ENCODE data around the gene CSF2RB.
A peak's percentile ranks its signal among the peaks of the same experiment; 100 is the strongest.

Gene CSF2RB

DNA sequence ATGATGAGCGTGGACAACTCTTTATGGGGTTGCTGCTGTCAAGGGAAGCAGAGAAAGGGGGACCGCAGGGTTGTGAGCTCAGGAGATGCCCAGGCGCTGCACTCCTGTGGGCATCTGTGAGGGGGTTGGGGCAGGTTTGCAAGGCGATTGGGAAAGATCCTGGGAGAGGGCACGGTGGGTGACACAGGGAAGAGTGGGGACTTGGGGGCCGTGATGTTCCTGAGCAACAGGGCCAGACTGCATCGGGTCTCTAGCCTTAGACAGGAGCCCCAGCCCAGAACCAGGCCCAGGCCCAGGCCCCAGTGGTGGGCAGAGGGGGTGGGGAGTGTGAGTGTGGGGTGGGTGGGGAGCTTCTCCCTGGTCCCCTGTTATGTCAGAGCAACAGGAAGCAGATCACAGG lies 38.3 kb downstream of the CSF2RB start:
- ChIA-PET CTCF (no interaction called here), POLR2A (no interaction called here)
- Histone ChIP-seq H3K27ac (ENCODE audit: insufficient read depth in 1 of 2, low read depth in 1 of 2, low read length in 2 of 2, poor library complexity in 1 of 2, severe bottlenecking in 2 of 2) (no peak overlapping the region), H3K36me3 (ENCODE audit: control insufficient read depth in 4 of 4, insufficient read depth in 4 of 4, low read length in 3 of 4) (no peaks in the 10 kb centered on the region), H3K4me3 (ENCODE audit: control insufficient read depth in 1 of 7, extremely low read depth in 1 of 7, insufficient read depth in 4 of 7, low read depth in 2 of 7, low read length in 6 of 7) (no peak overlapping the region), H3K4me1 (ENCODE audit: control extremely low read depth in 1 of 4, control insufficient read depth in 4 of 4, insufficient read depth in 4 of 4, low read length in 3 of 4) (peaks cover 0 to 2% (median under 1%) of the 10 kb centered on the region in 4 experiments), H3K9me3 (ENCODE audit: control extremely low read depth in 1 of 5, control insufficient read depth in 4 of 5, insufficient read depth in 2 of 5, low read depth in 1 of 5, low read length in 4 of 5) (peaks cover 0 to 5% (median 0%) of the 10 kb centered on the region in 5 experiments), H3K27me3 (replicated peaks in 2 of 5; ENCODE audit: control insufficient read depth in 4 of 5, insufficient read depth in 5 of 5, low read length in 4 of 5) (no peaks in the 10 kb centered on the region)
- WGBS (ENCODE audit: insufficient coverage): 94% methylated on average over 6 of the region's 7 CpGs
- no peak for DNase-seq

DNA sequence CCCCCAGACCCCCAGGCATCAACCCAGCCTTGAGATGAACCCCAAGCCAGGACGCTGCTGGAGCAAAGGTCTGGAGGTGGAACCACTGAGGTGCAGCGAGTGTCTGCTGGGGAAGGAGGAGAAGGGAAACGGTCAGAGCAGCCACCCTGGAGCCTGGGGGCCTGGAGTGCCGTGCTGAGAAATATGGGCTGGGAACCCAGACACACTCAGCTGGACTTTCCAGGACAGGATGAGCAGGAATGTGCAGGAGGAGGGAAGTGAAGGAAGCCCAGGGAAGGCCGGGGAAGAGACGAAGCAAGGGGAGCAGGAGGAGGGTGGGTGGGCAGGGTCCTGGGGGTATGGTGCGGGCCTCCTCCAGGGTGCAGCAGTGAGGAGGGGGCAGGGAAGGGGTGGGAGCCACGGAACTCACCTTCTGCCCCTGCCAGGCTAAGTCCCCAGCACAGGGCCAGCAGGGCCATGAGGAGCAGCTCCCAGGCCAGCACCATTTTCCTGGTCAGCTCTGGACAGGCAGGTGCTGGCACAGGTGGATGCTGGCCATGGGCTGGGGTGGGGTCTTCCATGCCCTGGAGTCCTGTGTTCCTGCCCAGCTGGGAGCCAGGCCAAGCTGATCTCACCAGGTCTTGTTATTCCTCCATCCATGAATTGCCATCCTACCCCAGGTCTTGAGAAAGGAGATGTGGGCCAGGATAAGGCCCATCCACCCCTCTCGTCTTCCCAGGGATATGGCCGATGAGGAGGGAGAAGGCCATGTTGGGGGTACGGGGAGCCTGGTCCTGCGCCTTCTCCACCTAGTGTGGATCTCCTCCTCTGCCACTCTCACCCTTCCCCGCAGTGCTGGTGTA lies 40.0 kb downstream of the CSF2RB start:
- WGBS (ENCODE audit: insufficient coverage): 96% methylated on average over 7 of the region's 13 CpGs
- ChIA-PET CTCF (interaction anchor here (1.7 kb wide), 1 partner anchor 75 kb away, joined by 5 read pairs; no protein-coding TSS in a partner anchor), POLR2A (no interaction called here)
- Histone ChIP-seq H3K27ac (ENCODE audit: insufficient read depth in 1 of 2, low read depth in 1 of 2, low read length in 2 of 2, poor library complexity in 1 of 2, severe bottlenecking in 2 of 2) (no peak overlapping the region), H3K27me3 (replicated peaks in 2 of 5; ENCODE audit: control insufficient read depth in 4 of 5, insufficient read depth in 5 of 5, low read length in 4 of 5) (no peaks in the 10 kb centered on the region), H3K4me3 (ENCODE audit: control insufficient read depth in 1 of 7, extremely low read depth in 1 of 7, insufficient read depth in 4 of 7, low read depth in 2 of 7, low read length in 6 of 7) (peak overlapping the region in 1 of 7 experiments; percentile 43), H3K4me1 (ENCODE audit: control extremely low read depth in 1 of 4, control insufficient read depth in 4 of 4, insufficient read depth in 4 of 4, low read length in 3 of 4) (peaks cover 0 to 2% (median under 1%) of the 10 kb centered on the region in 4 experiments), H3K9me3 (ENCODE audit: control extremely low read depth in 1 of 5, control insufficient read depth in 4 of 5, insufficient read depth in 2 of 5, low read depth in 1 of 5, low read length in 4 of 5) (peaks cover 0 to 6% (median 0%) of the 10 kb centered on the region in 5 experiments), H3K36me3 (ENCODE audit: control insufficient read depth in 4 of 4, insufficient read depth in 4 of 4, low read length in 3 of 4) (no peaks in the 10 kb centered on the region)
- no peak for DNase-seq

DNA sequence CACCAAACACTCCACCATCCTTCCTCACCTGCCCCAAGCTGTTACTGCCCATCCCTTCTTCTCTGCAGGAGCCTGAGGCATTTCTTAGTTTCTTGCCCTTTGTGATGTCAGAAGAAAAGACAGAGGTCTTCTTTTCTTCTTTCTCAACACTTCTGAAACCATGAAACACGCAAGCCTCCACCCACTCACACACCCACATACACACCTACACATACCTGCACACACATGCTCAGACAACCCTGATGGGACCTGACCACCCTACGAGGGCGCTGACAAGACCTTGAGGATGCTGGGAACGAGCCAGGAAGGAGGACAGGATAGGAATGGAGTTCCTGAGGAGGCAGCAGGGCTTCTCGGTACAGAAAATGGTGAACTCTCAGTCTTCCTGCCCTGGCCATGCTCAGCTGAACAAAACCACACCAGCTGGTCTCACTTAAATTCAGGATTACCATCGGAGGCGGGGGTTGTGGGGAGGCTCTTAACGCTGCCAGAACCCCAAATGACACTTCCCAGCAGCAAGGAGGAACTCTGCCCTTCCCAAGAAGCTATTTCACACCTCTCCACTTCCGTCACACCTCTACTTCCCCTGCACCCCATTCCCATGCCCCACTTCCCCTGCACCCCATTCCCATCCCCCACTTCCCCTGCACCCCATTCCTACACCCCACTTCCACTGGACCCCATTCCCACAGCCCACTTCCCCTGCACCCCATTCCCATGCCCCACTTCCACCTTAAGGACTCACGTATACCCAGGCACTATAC lies 41.0 kb downstream of the CSF2RB start:
- Histone ChIP-seq H3K4me3 (ENCODE audit: control insufficient read depth in 1 of 7, extremely low read depth in 1 of 7, insufficient read depth in 4 of 7, low read depth in 2 of 7, low read length in 6 of 7) (peak overlapping the region in 1 of 7 experiments; percentile 43), H3K36me3 (ENCODE audit: control insufficient read depth in 4 of 4, insufficient read depth in 4 of 4, low read length in 3 of 4) (no peaks in the 10 kb centered on the region), H3K27ac (ENCODE audit: insufficient read depth in 1 of 2, low read depth in 1 of 2, low read length in 2 of 2, poor library complexity in 1 of 2, severe bottlenecking in 2 of 2) (no peak overlapping the region), H3K4me1 (ENCODE audit: control extremely low read depth in 1 of 4, control insufficient read depth in 4 of 4, insufficient read depth in 4 of 4, low read length in 3 of 4) (peaks cover 0 to 2% (median under 1%) of the 10 kb centered on the region in 4 experiments), H3K27me3 (replicated peaks in 2 of 5; ENCODE audit: control insufficient read depth in 4 of 5, insufficient read depth in 5 of 5, low read length in 4 of 5) (peaks cover 0 to 2% (median 1%) of the 10 kb centered on the region in 5 experiments), H3K9me3 (ENCODE audit: control extremely low read depth in 1 of 5, control insufficient read depth in 4 of 5, insufficient read depth in 2 of 5, low read depth in 1 of 5, low read length in 4 of 5) (peaks cover 0 to 6% (median 0%) of the 10 kb centered on the region in 5 experiments)
- CTCF ChIA-PET: interaction anchor here (1.7 to 2.0 kb wide), 2 partner anchors 10 to 76 kb away, joined by 5 to 7 read pairs; no protein-coding TSS in a partner anchor
- WGBS (ENCODE audit: insufficient coverage): 87% methylated on average over 8 of the region's 10 CpGs
- no peak for DNase-seq
- POLR2A ChIA-PET: no interaction called here

DNA sequence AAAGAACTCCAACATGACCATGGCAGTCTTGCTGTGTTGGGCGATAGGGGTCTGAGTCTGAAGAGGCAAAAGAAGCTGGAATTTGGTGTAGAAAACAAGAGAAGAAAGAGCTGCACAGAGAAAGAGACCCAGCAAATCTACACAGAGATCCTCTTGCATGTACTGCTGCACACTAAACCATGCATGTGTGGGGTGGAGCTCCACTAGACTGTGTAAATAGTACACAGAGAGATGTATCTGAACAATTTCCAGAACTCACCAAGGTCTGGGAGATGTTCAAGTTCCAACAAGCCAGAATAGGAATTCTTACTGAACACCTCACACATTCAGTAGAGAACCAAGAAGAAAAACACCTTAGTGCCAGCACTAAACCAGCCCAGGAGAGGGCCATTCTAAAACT lies 42.3 kb downstream of the CSF2RB start:
- ChIA-PET POLR2A (no interaction called here), CTCF (interaction anchor here (2.0 kb wide), 1 partner anchor 9 kb away, joined by 7 read pairs; no protein-coding TSS in a partner anchor)
- H3K4me1 ChIP-seq (ENCODE audit: control extremely low read depth in 1 of 4, control insufficient read depth in 4 of 4, insufficient read depth in 4 of 4, low read length in 3 of 4): peaks cover 0 to 2% (median under 1%) of the 10 kb centered on the region in 4 experiments
- H3K9me3 ChIP-seq (ENCODE audit: control extremely low read depth in 1 of 5, control insufficient read depth in 4 of 5, insufficient read depth in 2 of 5, low read depth in 1 of 5, low read length in 4 of 5): peaks cover 0 to 6% (median 0%) of the 10 kb centered on the region in 5 experiments
- no peak overlapping the region for H3K4me3 ChIP-seq (ENCODE audit: control insufficient read depth in 1 of 7, extremely low read depth in 1 of 7, insufficient read depth in 4 of 7, low read depth in 2 of 7, low read length in 6 of 7)
- no peak overlapping the region for H3K27ac ChIP-seq (ENCODE audit: insufficient read depth in 1 of 2, low read depth in 1 of 2, low read length in 2 of 2, poor library complexity in 1 of 2, severe bottlenecking in 2 of 2)
- no CpG with 5 or more reads among the region's 1 CpG for WGBS (ENCODE audit: insufficient coverage)
- H3K36me3 ChIP-seq (ENCODE audit: control insufficient read depth in 4 of 4, insufficient read depth in 4 of 4, low read length in 3 of 4): no peaks in the 10 kb centered on the region
- DNase-seq: no peak
- H3K27me3 ChIP-seq (replicated peaks in 2 of 5; ENCODE audit: control insufficient read depth in 4 of 5, insufficient read depth in 5 of 5, low read length in 4 of 5): peaks cover 0 to 9% (median 6%) of the 10 kb centered on the region in 5 experiments

DNA sequence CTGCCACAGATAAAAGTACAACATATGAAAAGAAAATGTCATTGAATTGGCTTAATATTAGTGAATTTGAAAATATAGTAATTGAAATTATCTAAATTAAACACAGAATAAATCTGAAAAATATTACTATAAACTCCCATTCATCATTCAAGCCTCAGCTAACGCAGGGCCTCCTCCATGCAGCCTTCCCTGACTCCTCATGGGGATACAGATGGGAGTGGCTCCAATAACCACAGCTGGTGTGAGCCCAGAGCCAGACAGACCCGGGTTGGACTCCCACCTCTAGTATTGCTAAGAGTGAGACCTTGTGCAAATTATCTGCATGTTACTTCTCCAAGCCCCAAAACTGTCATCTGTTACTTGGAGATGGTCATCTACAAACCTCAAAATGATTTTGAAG lies 44.9 kb downstream of the CSF2RB start:
- Histone ChIP-seq H3K27me3 (replicated peaks in 2 of 5; ENCODE audit: control insufficient read depth in 4 of 5, insufficient read depth in 5 of 5, low read length in 4 of 5) (peaks cover 0 to 15% (median 6%) of the 10 kb centered on the region in 5 experiments), H3K36me3 (ENCODE audit: control insufficient read depth in 4 of 4, insufficient read depth in 4 of 4, low read length in 3 of 4) (no peaks in the 10 kb centered on the region), H3K4me1 (ENCODE audit: control extremely low read depth in 1 of 4, control insufficient read depth in 4 of 4, insufficient read depth in 4 of 4, low read length in 3 of 4) (no peaks in the 10 kb centered on the region), H3K4me3 (ENCODE audit: control insufficient read depth in 1 of 7, extremely low read depth in 1 of 7, insufficient read depth in 4 of 7, low read depth in 2 of 7, low read length in 6 of 7) (no peak overlapping the region), H3K27ac (ENCODE audit: insufficient read depth in 1 of 2, low read depth in 1 of 2, low read length in 2 of 2, poor library complexity in 1 of 2, severe bottlenecking in 2 of 2) (no peak overlapping the region), H3K9me3 (ENCODE audit: control extremely low read depth in 1 of 5, control insufficient read depth in 4 of 5, insufficient read depth in 2 of 5, low read depth in 1 of 5, low read length in 4 of 5) (peaks cover 0 to 6% (median 0%) of the 10 kb centered on the region in 5 experiments)
- WGBS (ENCODE audit: insufficient coverage): 100% methylated on average over 1 of the region's 2 CpGs
- CTCF ChIA-PET: no interaction called here
- no peak for DNase-seq
- POLR2A ChIA-PET: no interaction called here

DNA sequence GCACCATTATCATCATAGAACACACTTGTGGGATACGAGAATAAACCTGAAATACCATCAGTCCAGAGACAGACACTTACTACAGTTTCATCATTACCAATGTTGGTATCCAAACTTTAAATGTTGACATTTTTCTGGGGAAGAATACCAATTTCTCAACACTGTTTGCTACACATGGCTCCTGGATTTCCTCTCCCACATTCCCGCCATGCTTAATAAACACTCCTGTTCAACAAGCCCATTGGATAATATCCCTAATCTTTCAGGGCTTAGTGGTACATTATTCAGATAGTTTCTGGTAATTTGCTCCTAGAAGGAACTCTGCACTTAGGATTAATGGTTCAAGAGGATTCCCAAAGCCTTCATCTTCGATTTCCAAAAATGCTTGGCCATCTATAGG lies 48.2 kb downstream of the CSF2RB start:
- Histone ChIP-seq H3K36me3 (ENCODE audit: control insufficient read depth in 4 of 4, insufficient read depth in 4 of 4, low read length in 3 of 4) (no peaks in the 10 kb centered on the region), H3K4me3 (ENCODE audit: control insufficient read depth in 1 of 7, extremely low read depth in 1 of 7, insufficient read depth in 4 of 7, low read depth in 2 of 7, low read length in 6 of 7) (no peak overlapping the region), H3K9me3 (ENCODE audit: control extremely low read depth in 1 of 5, control insufficient read depth in 4 of 5, insufficient read depth in 2 of 5, low read depth in 1 of 5, low read length in 4 of 5) (peaks cover 0 to 3% (median 0%) of the 10 kb centered on the region in 5 experiments), H3K27me3 (replicated peaks in 2 of 5; ENCODE audit: control insufficient read depth in 4 of 5, insufficient read depth in 5 of 5, low read length in 4 of 5) (peaks cover 0 to 15% (median 6%) of the 10 kb centered on the region in 5 experiments), H3K4me1 (ENCODE audit: control extremely low read depth in 1 of 4, control insufficient read depth in 4 of 4, insufficient read depth in 4 of 4, low read length in 3 of 4) (peaks cover 0 to 7% (median 0%) of the 10 kb centered on the region in 4 experiments), H3K27ac (ENCODE audit: insufficient read depth in 1 of 2, low read depth in 1 of 2, low read length in 2 of 2, poor library complexity in 1 of 2, severe bottlenecking in 2 of 2) (no peak overlapping the region)
- no CpG with 5 or more reads among the region's 3 CpGs for WGBS (ENCODE audit: insufficient coverage)
- no peak for DNase-seq
- ChIA-PET POLR2A (no interaction called here), CTCF (no interaction called here)

Data from common myeloid progenitor, CD34-positive (primary cell).